ENCODE measurements around the gene ZACN. TPM values are rescaled to one million over a fixed set of nuclear protein-coding genes. Genes with fewer than 3 reads are reported as not detected.
A peak's percentile ranks its signal among the peaks of the same experiment; 100 is the strongest.
"Not testable (repeated sequence)": the region's sequence is repeated elsewhere in the genome, so short reads cannot be mapped to it uniquely, and the experiment has no call there.

Gene ZACN
- total RNA-seq, 4 donors from 2014 or later: not detected

- 3 to 20% methylated on average over 5 to 18 of the region's 82 CpGs for WGBS, 2 donors
- no peak overlapping the region for H3K27ac ChIP-seq
- intact Hi-C loops (cut with DNase I): no loop called here
- H3K4me3 ChIP-seq: peak overlapping the region in 1 of 4 donors; percentile 52
- no peak for TF ChIP-seq CTCF (IDR thresholded peaks at IDR 0.05)
- peaks cover 35 to 61% (median 38%) of the 10 kb centered on the region in 3 donors for H3K4me1 ChIP-seq
- DNase-seq: no peak
- H3K27me3 ChIP-seq: peaks cover 23 to 76% (median 39%) of the 10 kb centered on the region in 4 donors
- peaks cover 0 to 4% (median 0%) of the 10 kb centered on the region in 3 donors for H3K36me3 ChIP-seq
- no peaks in the 10 kb centered on the region for H3K9me3 ChIP-seq
Observed at GRCh38 chr17:76076765-76077583, 2.0 kb upstream of the ZACN start.

GRCh38 chr17:76077584-76078110, 1.3 kb upstream of the ZACN start:
- H3K4me3 ChIP-seq: no peak overlapping the region
- TF ChIP-seq POLR2A (IDR thresholded peaks at IDR 0.05): no peak
- TF ChIP-seq CTCF (IDR thresholded peaks at IDR 0.05): no peak
- no peaks in the 10 kb centered on the region for H3K9me3 ChIP-seq
- H3K27ac ChIP-seq: no peak overlapping the region
- peaks cover 23 to 76% (median 39%) of the 10 kb centered on the region in 4 donors for H3K27me3 ChIP-seq
- WGBS, 2 donors: 24 to 27% methylated on average over 10 to 12 of the region's 12 CpGs
- no peak for DNase-seq
- intact Hi-C loops (cut with DNase I): no loop called here
- peaks cover 35 to 61% (median 38%) of the 10 kb centered on the region in 3 donors for H3K4me1 ChIP-seq
- peaks cover 0 to 11% (median 0%) of the 10 kb centered on the region in 3 donors for H3K36me3 ChIP-seq

GRCh38 chr17:76078370-76078769, 612 bp upstream of the ZACN start:
- 71% methylated on average over 1 to 5 of the region's 5 CpGs for WGBS, 2 donors
- DNase-seq; H3K27ac ChIP-seq; intact Hi-C loops (cut with DNase I); H3K9me3 ChIP-seq; H3K4me3 ChIP-seq: not testable (repeated sequence)
- H3K4me1 ChIP-seq: peaks cover 32 to 55% (median 34%) of the 10 kb centered on the region in 3 donors
- H3K36me3 ChIP-seq: peaks cover 0 to 18% (median 5%) of the 10 kb centered on the region in 3 donors
- peaks cover 23 to 75% (median 39%) of the 10 kb centered on the region in 4 donors for H3K27me3 ChIP-seq

- intact Hi-C loops (cut with DNase I): no loop called here
Observed at GRCh38 chr17:76079535-76079955, 563 bp downstream of the ZACN start.

More at GRCh38 chr17:76079535-76079955, 563 bp downstream of the ZACN start:
- TF ChIP-seq CTCF (IDR thresholded peaks at IDR 0.05): no peak
- no peak for TF ChIP-seq POLR2A (IDR thresholded peaks at IDR 0.05)
- no peak overlapping the region for H3K27ac ChIP-seq
- peaks cover 5 to 30% (median 16%) of the 10 kb centered on the region in 3 donors for H3K36me3 ChIP-seq
- WGBS, 2 donors: 24 to 48% methylated on average over 3 to 7 of the region's 9 CpGs
- H3K9me3 ChIP-seq: no peaks in the 10 kb centered on the region
- peaks cover 16 to 63% (median 30%) of the 10 kb centered on the region in 4 donors for H3K27me3 ChIP-seq
- no peak overlapping the region for H3K4me3 ChIP-seq
- no peak for DNase-seq
- H3K4me1 ChIP-seq: peaks cover 27 to 47% (median 28%) of the 10 kb centered on the region in 3 donors

Measured in esophagus squamous epithelium (tissue), 5 donors.